GM23338 (cell line): ENCODE results near the gene SRGAP1. TPM values are rescaled to one million over a fixed set of nuclear protein-coding genes. Genes with fewer than 3 reads are reported as not detected.
A peak's percentile ranks its signal among the peaks of the same experiment; 100 is the strongest.

Source experiments
- ATAC-seq: fragments of 200-7000 bp; cut with Tn5 transposase; 3 replicates; pipeline ENCODE4 v1.9.1; 2020
- DNase-seq: peaks from one replicate; pipeline ENCODE4 v3.0.0-alpha.2; 2015; ENCODE audit warnings: low spot score
- H2AFZ ChIP-seq: fragments of 200-600 bp; sonication (generic); 2 replicates; pipeline ENCODE4 v1.8.0; 2016; ENCODE audit warnings: antibody characterized with exemption, mild to moderate bottlenecking, moderate library complexity
- H3F3A ChIP-seq: fragments of 200-600 bp; sonication (generic); replicated peaks from 2 replicates; pipeline ENCODE4 v1.8.0; 2017; ENCODE audit warnings: antibody characterized with exemption, mixed run types, low read depth
- H3K27ac ChIP-seq: fragments of 200-600 bp; sonication (generic); 2 replicates; pipeline ENCODE4 v1.6.1; 2016; ENCODE audit warnings: low read depth
- H3K27me3 ChIP-seq: fragments of 200-600 bp; sonication (generic); 2 replicates; pipeline ENCODE4 v1.8.0; 2016; ENCODE audit warnings: mild to moderate bottlenecking, mixed run types, moderate library complexity; ENCODE audit not compliant: insufficient read depth
- H3K36me3 ChIP-seq: fragments of 200-600 bp; sonication (generic); 2 replicates; pipeline ENCODE4 v1.8.0; 2016; ENCODE audit warnings: mild to moderate bottlenecking; ENCODE audit not compliant: insufficient read depth
- H3K4me1 ChIP-seq: fragments of 200-600 bp; sonication (generic); 2 replicates; pipeline ENCODE4 v1.8.0; 2016; ENCODE audit warnings: mild to moderate bottlenecking, moderate library complexity; ENCODE audit not compliant: insufficient read depth
- H3K4me2 ChIP-seq: fragments of 200-600 bp; sonication (generic); 2 replicates; pipeline ENCODE4 v1.7.1; 2017; ENCODE audit warnings: mixed run types
- H3K4me3 ChIP-seq: fragments of 200-600 bp; sonication (generic); 2 replicates; pipeline ENCODE4 v1.6.1; 2016; ENCODE audit warnings: mixed run types
- H3K79me2 ChIP-seq: fragments of 200-600 bp; sonication (generic); replicated peaks from 2 replicates; pipeline ENCODE4 v1.8.0; 2017; ENCODE audit warnings: mild to moderate bottlenecking; ENCODE audit not compliant: insufficient read depth
- H3K9me2 ChIP-seq: fragments of 200-600 bp; sonication (generic); 2 replicates; pipeline ENCODE4 v1.8.0; 2017; ENCODE audit not compliant: insufficient read depth
- H4K20me1 ChIP-seq: fragments of 200-600 bp; sonication (generic); replicated peaks from 2 replicates; pipeline ENCODE4 v1.8.0; 2017; ENCODE audit warnings: mild to moderate bottlenecking; ENCODE audit not compliant: insufficient read depth
- H3K27ac Mint-ChIP-seq: 2 replicates; pipeline ENCODE4 v1.8.0; 2020; ENCODE audit warnings: inconsistent platforms, mild to moderate bottlenecking, moderate library complexity, mixed read lengths
- H3K27me3 Mint-ChIP-seq: 3 replicates; pipeline ENCODE4 v1.8.0; 2022; ENCODE audit warnings: low read depth, mild to moderate bottlenecking, moderate library complexity, mixed read lengths, inconsistent platforms; ENCODE audit not compliant: insufficient read depth, poor library complexity
- H3K36me3 Mint-ChIP-seq: 3 replicates; pipeline ENCODE4 v1.8.0; 2021; ENCODE audit warnings: low read depth, mild to moderate bottlenecking, inconsistent platforms, moderate library complexity, mixed read lengths
- H3K4me1 Mint-ChIP-seq: 3 replicates; pipeline ENCODE4 v1.8.0; 2020; ENCODE audit warnings: mild to moderate bottlenecking, inconsistent platforms, mixed read lengths
- H3K4me3 Mint-ChIP-seq: 3 replicates; pipeline ENCODE4 v1.8.0; 2021; ENCODE audit warnings: moderate library complexity, mild to moderate bottlenecking, inconsistent platforms, mixed read lengths
- H3K9me3 Mint-ChIP-seq: 3 replicates; pipeline ENCODE4 v1.8.0; 2020; ENCODE audit warnings: moderate library complexity, mild to moderate bottlenecking, inconsistent platforms, mixed read lengths
- CREB1 ChIP-seq: fragments of 250-450 bp; sonication (Bioruptor Pico); IDR thresholded peaks from 2 replicates; pipeline ENCODE4 v1.5.0; 2020; ENCODE audit warnings: low read depth, mild to moderate bottlenecking, moderate library complexity
- EZH2 ChIP-seq: fragments of 200-600 bp; sonication (generic); IDR thresholded peaks from one replicate; pipeline ENCODE4 v1.8.0; 2017; ENCODE audit warnings: antibody characterized with exemption, mild to moderate bottlenecking, low read depth; ENCODE audit not compliant: unreplicated experiment
- EZH2phosphoT487 ChIP-seq: fragments of 200-600 bp; sonication (generic); IDR thresholded peaks from one replicate; pipeline ENCODE4 v1.8.1; 2018; ENCODE audit warnings: antibody characterized with exemption; ENCODE audit not compliant: unreplicated experiment
- JUNB ChIP-seq: IDR thresholded peaks from one replicate; pipeline ENCODE4 v1.6.1; 2016; ENCODE audit warnings: antibody characterized with exemption; ENCODE audit not compliant: unreplicated experiment
- NANOG ChIP-seq: IDR thresholded peaks from 2 replicates; pipeline ENCODE4 v1.6.1; 2016; ENCODE audit warnings: antibody characterized with exemption, borderline replicate concordance
- POLR2AphosphoS5 ChIP-seq: IDR thresholded peaks from 2 replicates; pipeline ENCODE4 v1.6.1; 2016; ENCODE audit warnings: antibody characterized with exemption, low read depth
- STAT1 ChIP-seq: IDR thresholded peaks from one replicate; pipeline ENCODE4 v1.6.1; 2016; ENCODE audit warnings: antibody characterized with exemption; ENCODE audit not compliant: unreplicated experiment
- ZNF114 ChIP-seq: fragments of 250-450 bp; sonication (Bioruptor Pico); IDR thresholded peaks from 2 replicates; pipeline ENCODE4 v1.5.0; 2020; ENCODE audit warnings: mild to moderate bottlenecking, moderate library complexity
- ZNF331 ChIP-seq: fragments of 250-450 bp; sonication (Bioruptor Pico); IDR thresholded peaks from 2 replicates; pipeline ENCODE4 v1.5.0; 2020; ENCODE audit warnings: low read depth, mild to moderate bottlenecking, moderate library complexity
- polyA plus RNA-seq: library from polyadenylated mRNA; unstranded; fragments of >200 nt; fragmentation: Nextera tagmentation; extraction: Ambion mirVana; gene quantifications from 2 replicates; pipeline ENCODE4 v1.2.1, GENCODE V29; 2016
- total RNA-seq: library from RNA; depleted of rRNA; stranded (reverse); fragments of >200 nt; shearing (Covaris generic); gene quantifications from 2 replicates; pipeline ENCODE4 v1.2.3, GENCODE V29; 2014
- TF ChIP-seq, protein P1 (sequence below): IDR thresholded peaks from one replicate; pipeline ENCODE4 v1.6.1; 2018; ENCODE audit warnings: antibody characterized with exemption; ENCODE audit not compliant: unreplicated experiment
- TF ChIP-seq, protein P2 (sequence below): fragments of 250-450 bp; sonication (Bioruptor Pico); IDR thresholded peaks from 2 replicates; pipeline ENCODE4 v1.5.0; 2020; ENCODE audit warnings: mild to moderate bottlenecking, moderate library complexity

Gene SRGAP1
- total and polyA plus RNA-seq, 2 experiments from 2014 or later, result 6.1 to 8.1 TPM

DNA sequence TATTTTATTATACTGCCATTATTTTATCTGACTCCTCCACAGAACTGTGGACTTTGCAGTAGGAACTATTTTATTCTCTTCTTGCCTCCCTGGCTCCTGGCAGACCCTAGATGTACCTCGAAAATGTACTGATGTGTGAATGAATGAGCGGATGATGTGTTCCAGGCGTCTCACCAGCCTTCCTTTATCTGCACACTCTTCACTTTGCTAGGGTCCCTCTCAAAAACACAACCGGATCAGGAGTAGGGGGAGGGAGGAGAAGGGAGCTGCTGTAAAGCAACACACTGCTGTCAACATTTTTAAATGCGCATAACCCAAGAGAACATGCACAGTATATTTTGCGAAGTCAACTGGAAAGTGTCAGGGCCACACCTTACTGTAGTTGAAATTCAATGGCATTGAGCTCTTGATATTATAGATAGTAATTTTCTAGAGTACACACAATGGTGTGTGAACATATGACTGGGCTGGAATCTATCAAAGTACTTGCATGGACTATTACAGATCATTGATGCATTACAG lies 36.3 kb downstream of the SRGAP1 start (continued):
- TF ChIP-seq, protein P1, sequence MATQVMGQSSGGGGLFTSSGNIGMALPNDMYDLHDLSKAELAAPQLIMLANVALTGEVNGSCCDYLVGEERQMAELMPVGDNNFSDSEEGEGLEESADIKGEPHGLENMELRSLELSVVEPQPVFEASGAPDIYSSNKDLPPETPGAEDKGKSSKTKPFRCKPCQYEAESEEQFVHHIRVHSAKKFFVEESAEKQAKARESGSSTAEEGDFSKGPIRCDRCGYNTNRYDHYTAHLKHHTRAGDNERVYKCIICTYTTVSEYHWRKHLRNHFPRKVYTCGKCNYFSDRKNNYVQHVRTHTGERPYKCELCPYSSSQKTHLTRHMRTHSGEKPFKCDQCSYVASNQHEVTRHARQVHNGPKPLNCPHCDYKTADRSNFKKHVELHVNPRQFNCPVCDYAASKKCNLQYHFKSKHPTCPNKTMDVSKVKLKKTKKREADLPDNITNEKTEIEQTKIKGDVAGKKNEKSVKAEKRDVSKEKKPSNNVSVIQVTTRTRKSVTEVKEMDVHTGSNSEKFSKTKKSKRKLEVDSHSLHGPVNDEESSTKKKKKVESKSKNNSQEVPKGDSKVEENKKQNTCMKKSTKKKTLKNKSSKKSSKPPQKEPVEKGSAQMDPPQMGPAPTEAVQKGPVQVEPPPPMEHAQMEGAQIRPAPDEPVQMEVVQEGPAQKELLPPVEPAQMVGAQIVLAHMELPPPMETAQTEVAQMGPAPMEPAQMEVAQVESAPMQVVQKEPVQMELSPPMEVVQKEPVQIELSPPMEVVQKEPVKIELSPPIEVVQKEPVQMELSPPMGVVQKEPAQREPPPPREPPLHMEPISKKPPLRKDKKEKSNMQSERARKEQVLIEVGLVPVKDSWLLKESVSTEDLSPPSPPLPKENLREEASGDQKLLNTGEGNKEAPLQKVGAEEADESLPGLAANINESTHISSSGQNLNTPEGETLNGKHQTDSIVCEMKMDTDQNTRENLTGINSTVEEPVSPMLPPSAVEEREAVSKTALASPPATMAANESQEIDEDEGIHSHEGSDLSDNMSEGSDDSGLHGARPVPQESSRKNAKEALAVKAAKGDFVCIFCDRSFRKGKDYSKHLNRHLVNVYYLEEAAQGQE, result no peak
- TF ChIP-seq ZNF114 (CRISPR knock-in tag), result no peak

DNA sequence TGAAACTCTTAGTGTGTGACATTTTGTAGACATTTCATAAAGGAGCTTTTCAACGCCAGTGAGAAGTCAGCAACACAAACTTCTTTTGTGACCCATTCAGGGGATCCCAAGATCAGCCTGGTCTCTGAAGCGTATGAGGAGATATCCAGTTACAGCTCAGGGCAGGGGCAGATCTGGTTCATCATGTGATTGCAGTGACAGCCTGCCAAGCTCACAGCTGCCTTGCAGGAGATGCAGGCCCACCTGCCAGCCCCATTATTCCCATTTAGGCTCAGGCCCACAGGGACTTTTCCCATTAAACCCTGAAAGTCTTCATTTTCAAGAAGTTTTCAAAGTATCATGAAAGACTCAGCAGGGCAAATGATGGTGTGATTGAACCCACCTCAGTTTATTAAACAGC lies 38.3 kb downstream of the SRGAP1 start:
- no peak overlapping the region for H3K4me3 ChIP-seq
- H3K36me3 ChIP-seq, result no peaks in the 10 kb centered on the region
- no peak overlapping the region for H3K27ac Mint-ChIP-seq
- no peaks in the 10 kb centered on the region for H3K36me3 Mint-ChIP-seq
- H3K4me2 ChIP-seq, result no peak overlapping the region
- ATAC-seq (peak; percentile 97), DNase-seq (peak; percentile 60)
- no peaks in the 10 kb centered on the region for H3K9me2 ChIP-seq
- no peaks in the 10 kb centered on the region for H3K27me3 ChIP-seq
- no peaks in the 10 kb centered on the region for H3F3A ChIP-seq
- H4K20me1 ChIP-seq, result no peaks in the 10 kb centered on the region
- no peaks in the 10 kb centered on the region for H3K4me1 ChIP-seq
- peaks cover 7% of the 10 kb centered on the region; the same call in 1 of the 3 replicates for H3K4me1 Mint-ChIP-seq
- no peaks in the 10 kb centered on the region for H3K9me3 Mint-ChIP-seq
- H3K79me2 ChIP-seq, result peaks cover under 1% of the 10 kb centered on the region; the same call in 1 of the 2 replicates
- no peaks in the 10 kb centered on the region for H3K27me3 Mint-ChIP-seq
- H3K4me3 Mint-ChIP-seq, result no peak overlapping the region
- no peak overlapping the region for H2AFZ ChIP-seq
- no peak overlapping the region for H3K27ac ChIP-seq
- TF ChIP-seq ZNF331 (CRISPR knock-in tag), result no peak
- no peak for TF ChIP-seq STAT1
- TF ChIP-seq, protein P2, sequence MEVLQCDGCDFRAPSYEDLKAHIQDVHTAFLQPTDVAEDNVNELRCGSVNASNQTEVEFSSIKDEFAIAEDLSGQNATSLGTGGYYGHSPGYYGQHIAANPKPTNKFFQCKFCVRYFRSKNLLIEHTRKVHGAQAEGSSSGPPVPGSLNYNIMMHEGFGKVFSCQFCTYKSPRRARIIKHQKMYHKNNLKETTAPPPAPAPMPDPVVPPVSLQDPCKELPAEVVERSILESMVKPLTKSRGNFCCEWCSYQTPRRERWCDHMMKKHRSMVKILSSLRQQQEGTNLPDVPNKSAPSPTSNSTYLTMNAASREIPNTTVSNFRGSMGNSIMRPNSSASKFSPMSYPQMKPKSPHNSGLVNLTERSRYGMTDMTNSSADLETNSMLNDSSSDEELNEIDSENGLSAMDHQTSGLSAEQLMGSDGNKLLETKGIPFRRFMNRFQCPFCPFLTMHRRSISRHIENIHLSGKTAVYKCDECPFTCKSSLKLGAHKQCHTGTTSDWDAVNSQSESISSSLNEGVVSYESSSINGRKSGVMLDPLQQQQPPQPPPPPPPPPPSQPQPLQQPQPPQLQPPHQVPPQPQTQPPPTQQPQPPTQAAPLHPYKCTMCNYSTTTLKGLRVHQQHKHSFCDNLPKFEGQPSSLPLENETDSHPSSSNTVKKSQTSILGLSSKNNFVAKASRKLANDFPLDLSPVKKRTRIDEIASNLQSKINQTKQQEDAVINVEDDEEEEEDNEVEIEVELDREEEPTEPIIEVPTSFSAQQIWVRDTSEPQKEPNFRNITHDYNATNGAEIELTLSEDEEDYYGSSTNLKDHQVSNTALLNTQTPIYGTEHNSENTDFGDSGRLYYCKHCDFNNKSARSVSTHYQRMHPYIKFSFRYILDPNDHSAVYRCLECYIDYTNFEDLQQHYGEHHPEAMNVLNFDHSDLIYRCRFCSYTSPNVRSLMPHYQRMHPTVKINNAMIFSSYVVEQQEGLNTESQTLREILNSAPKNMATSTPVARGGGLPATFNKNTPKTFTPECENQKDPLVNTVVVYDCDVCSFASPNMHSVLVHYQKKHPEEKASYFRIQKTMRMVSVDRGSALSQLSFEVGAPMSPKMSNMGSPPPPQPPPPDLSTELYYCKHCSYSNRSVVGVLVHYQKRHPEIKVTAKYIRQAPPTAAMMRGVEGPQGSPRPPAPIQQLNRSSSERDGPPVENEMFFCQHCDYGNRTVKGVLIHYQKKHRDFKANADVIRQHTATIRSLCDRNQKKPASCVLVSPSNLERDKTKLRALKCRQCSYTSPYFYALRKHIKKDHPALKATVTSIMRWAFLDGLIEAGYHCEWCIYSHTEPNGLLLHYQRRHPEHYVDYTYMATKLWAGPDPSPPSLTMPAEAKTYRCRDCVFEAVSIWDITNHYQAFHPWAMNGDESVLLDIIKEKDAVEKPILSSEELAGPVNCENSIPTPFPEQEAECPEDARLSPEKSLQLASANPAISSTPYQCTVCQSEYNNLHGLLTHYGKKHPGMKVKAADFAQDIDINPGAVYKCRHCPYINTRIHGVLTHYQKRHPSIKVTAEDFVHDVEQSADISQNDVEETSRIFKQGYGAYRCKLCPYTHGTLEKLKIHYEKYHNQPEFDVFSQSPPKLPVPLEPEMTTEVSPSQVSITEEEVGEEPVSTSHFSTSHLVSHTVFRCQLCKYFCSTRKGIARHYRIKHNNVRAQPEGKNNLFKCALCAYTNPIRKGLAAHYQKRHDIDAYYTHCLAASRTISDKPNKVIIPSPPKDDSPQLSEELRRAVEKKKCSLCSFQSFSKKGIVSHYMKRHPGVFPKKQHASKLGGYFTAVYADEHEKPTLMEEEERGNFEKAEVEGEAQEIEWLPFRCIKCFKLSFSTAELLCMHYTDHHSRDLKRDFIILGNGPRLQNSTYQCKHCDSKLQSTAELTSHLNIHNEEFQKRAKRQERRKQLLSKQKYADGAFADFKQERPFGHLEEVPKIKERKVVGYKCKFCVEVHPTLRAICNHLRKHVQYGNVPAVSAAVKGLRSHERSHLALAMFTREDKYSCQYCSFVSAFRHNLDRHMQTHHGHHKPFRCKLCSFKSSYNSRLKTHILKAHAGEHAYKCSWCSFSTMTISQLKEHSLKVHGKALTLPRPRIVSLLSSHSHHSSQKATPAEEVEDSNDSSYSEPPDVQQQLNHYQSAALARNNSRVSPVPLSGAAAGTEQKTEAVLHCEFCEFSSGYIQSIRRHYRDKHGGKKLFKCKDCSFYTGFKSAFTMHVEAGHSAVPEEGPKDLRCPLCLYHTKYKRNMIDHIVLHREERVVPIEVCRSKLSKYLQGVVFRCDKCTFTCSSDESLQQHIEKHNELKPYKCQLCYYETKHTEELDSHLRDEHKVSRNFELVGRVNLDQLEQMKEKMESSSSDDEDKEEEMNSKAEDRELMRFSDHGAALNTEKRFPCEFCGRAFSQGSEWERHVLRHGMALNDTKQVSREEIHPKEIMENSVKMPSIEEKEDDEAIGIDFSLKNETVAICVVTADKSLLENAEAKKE (CRISPR knock-in tag), result no peak
- TF ChIP-seq NANOG, result no peak
- TF ChIP-seq ZNF114 (CRISPR knock-in tag), result no peak
- no peak for TF ChIP-seq EZH2
- TF ChIP-seq CREB1, result no peak
- no peak for TF ChIP-seq EZH2phosphoT487
- TF ChIP-seq, protein P1, result no peak
- TF ChIP-seq POLR2AphosphoS5, result no peak
- no peak for TF ChIP-seq JUNB
